Measurements from ENCODE around the gene EMP2.
A peak's percentile ranks its signal among the peaks of the same experiment; 100 is the strongest.

EMP2 gene

DNA sequence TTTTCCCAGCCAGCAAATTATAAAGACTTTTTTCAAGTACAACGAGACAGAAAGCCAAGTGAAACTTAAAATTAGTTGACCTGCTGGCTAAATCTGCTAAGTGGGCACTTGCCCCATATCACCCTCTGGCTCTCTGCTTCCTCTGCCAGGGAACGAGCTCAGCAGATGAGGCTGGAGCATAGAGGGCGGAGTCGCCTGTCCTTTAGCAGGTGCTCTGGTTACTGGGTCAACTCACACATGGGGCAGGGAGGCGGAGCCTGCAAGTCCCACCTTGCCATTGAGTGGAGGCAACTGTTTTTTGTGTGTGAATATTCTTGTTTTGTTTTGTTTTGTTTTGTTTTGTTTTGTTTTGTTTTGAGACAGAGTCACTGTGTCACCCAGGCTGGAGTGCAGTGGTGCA, 62.5 kb downstream of the EMP2 start:
- H3K79me2 ChIP-seq (ENCODE audit: insufficient read depth, low read length): no peaks in the 10 kb centered on the region

DNA sequence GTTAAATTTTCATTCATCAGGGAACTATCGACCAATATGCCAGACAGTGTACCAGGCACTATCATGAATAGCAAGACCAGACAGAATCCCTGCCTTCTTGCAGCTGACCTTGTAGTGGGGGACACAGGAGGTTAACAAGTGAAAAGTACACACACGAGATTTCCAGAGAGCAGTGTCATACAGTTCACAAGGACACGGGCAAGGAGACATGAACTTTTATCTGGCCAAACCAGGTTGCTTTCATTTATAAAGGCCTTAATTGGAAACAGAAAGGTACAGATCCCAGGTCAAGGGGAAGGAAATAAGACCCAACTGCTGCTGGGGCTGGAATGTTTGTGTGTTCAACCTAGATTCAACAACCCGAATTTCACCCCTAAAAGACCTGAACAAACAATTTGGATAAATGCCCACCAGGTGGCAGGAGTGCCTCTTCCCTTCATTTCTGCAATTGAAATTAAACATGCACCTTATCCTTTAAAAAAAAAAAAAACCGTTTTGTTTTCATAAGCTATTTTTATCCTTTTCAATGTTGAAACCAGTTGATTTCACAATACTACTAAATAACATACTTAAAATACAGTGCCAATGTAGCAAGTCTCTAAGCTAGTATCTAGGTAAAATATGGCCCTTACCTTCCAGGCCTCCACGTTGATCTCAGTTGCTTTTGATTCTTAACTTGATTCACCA, 65.9 kb downstream of the EMP2 start:
- no peak overlapping the region for H3K4me3 ChIP-seq (ENCODE audit: low read length, poor library complexity, severe bottlenecking)
- no peak overlapping the region for H3K9ac ChIP-seq (ENCODE audit: low read depth, low read length, poor library complexity, severe bottlenecking)
- H3F3A ChIP-seq (ENCODE audit: low read depth): no peaks in the 10 kb centered on the region
- no peaks in the 10 kb centered on the region for H4K20me1 ChIP-seq (ENCODE audit: insufficient read depth, low read length, poor library complexity, severe bottlenecking)
- H3K9me2 ChIP-seq (replicated peaks; ENCODE audit: low read depth, low read length): no peaks in the 10 kb centered on the region
- no peak overlapping the region for H3K4me2 ChIP-seq (ENCODE audit: low read depth, low read length, poor library complexity, severe bottlenecking)
- H3K4me1 ChIP-seq (ENCODE audit: insufficient read depth, low read length, poor library complexity, severe bottlenecking): no peaks in the 10 kb centered on the region
- TF ChIP-seq EZH2phosphoT487 (IDR thresholded peaks at IDR 0.05; ENCODE audit: borderline replicate concordance): no peak
- TF ChIP-seq, protein P1, sequence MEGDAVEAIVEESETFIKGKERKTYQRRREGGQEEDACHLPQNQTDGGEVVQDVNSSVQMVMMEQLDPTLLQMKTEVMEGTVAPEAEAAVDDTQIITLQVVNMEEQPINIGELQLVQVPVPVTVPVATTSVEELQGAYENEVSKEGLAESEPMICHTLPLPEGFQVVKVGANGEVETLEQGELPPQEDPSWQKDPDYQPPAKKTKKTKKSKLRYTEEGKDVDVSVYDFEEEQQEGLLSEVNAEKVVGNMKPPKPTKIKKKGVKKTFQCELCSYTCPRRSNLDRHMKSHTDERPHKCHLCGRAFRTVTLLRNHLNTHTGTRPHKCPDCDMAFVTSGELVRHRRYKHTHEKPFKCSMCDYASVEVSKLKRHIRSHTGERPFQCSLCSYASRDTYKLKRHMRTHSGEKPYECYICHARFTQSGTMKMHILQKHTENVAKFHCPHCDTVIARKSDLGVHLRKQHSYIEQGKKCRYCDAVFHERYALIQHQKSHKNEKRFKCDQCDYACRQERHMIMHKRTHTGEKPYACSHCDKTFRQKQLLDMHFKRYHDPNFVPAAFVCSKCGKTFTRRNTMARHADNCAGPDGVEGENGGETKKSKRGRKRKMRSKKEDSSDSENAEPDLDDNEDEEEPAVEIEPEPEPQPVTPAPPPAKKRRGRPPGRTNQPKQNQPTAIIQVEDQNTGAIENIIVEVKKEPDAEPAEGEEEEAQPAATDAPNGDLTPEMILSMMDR (conservative IDR thresholded peaks at IDR 0.05; ENCODE audit: low read length): peak; percentile 63
- no peaks in the 10 kb centered on the region for H3K9me3 ChIP-seq (ENCODE audit: insufficient read depth, low read depth, low read length)
- no peak overlapping the region for H2AFZ ChIP-seq (ENCODE audit: low read length)
- H3K79me2 ChIP-seq (ENCODE audit: insufficient read depth, low read length): no peaks in the 10 kb centered on the region
- no peaks in the 10 kb centered on the region for H3K36me3 ChIP-seq (ENCODE audit: insufficient read depth, low read length)
- no peaks in the 10 kb centered on the region for H3K27me3 ChIP-seq (ENCODE audit: insufficient read depth, low read length, poor library complexity, severe bottlenecking)

More for the DNA sequence above, 62.5 kb downstream of the EMP2 start:
- TF ChIP-seq, protein P1 (conservative IDR thresholded peaks at IDR 0.05; ENCODE audit: low read length): no peak
- no peak for TF ChIP-seq EZH2phosphoT487 (IDR thresholded peaks at IDR 0.05; ENCODE audit: borderline replicate concordance)
- Histone ChIP-seq H2AFZ (ENCODE audit: low read length) (no peak overlapping the region), H3K9ac (ENCODE audit: low read depth, low read length, poor library complexity, severe bottlenecking) (no peak overlapping the region), H3K4me2 (ENCODE audit: low read depth, low read length, poor library complexity, severe bottlenecking) (no peak overlapping the region), H3K9me2 (replicated peaks; ENCODE audit: low read depth, low read length) (no peaks in the 10 kb centered on the region), H3K36me3 (ENCODE audit: insufficient read depth, low read length) (no peaks in the 10 kb centered on the region), H3K9me3 (ENCODE audit: insufficient read depth, low read depth, low read length) (no peaks in the 10 kb centered on the region), H3K4me3 (ENCODE audit: low read length, poor library complexity, severe bottlenecking) (no peak overlapping the region), H4K20me1 (ENCODE audit: insufficient read depth, low read length, poor library complexity, severe bottlenecking) (no peaks in the 10 kb centered on the region), H3K27me3 (ENCODE audit: insufficient read depth, low read length, poor library complexity, severe bottlenecking) (no peaks in the 10 kb centered on the region), H3F3A (ENCODE audit: low read depth) (no peaks in the 10 kb centered on the region), H3K4me1 (ENCODE audit: insufficient read depth, low read length, poor library complexity, severe bottlenecking) (no peaks in the 10 kb centered on the region)

DNA sequence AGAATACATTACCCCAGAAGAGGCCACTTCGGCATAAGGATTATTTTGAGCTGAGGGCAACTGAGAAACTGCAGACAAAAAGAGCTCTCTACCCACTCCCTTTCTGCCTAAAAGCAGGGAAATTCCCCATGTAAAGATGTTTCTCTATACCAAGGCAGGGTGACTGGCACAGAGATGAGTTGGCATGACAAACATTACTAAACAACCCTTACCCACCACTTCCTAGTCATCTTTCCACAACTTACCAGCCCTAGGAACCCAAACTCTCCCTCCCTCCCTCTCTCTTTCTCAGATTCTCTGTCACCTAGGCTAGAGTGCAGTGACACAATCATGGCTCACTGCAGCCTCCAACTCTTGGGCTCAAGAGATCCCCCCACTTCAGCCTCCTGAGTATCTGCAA, 68.6 kb downstream of the EMP2 start:
- no peaks in the 10 kb centered on the region for H4K20me1 ChIP-seq (ENCODE audit: insufficient read depth, low read length, poor library complexity, severe bottlenecking)
- TF ChIP-seq EZH2phosphoT487 (IDR thresholded peaks at IDR 0.05; ENCODE audit: borderline replicate concordance): no peak
- TF ChIP-seq, protein P1 (conservative IDR thresholded peaks at IDR 0.05; ENCODE audit: low read length): no peak
- H2AFZ ChIP-seq (ENCODE audit: low read length): no peak overlapping the region
- H3K4me3 ChIP-seq (ENCODE audit: low read length, poor library complexity, severe bottlenecking): no peak overlapping the region
- no peaks in the 10 kb centered on the region for H3K9me2 ChIP-seq (replicated peaks; ENCODE audit: low read depth, low read length)
- no peaks in the 10 kb centered on the region for H3K27me3 ChIP-seq (ENCODE audit: insufficient read depth, low read length, poor library complexity, severe bottlenecking)
- H3K4me1 ChIP-seq (ENCODE audit: insufficient read depth, low read length, poor library complexity, severe bottlenecking): no peaks in the 10 kb centered on the region
- H3F3A ChIP-seq (ENCODE audit: low read depth): no peaks in the 10 kb centered on the region
- no peak overlapping the region for H3K4me2 ChIP-seq (ENCODE audit: low read depth, low read length, poor library complexity, severe bottlenecking)
- no peaks in the 10 kb centered on the region for H3K79me2 ChIP-seq (ENCODE audit: insufficient read depth, low read length)
- H3K9me3 ChIP-seq (ENCODE audit: insufficient read depth, low read depth, low read length): no peaks in the 10 kb centered on the region
- H3K9ac ChIP-seq (ENCODE audit: low read depth, low read length, poor library complexity, severe bottlenecking): no peak overlapping the region
- no peaks in the 10 kb centered on the region for H3K36me3 ChIP-seq (ENCODE audit: insufficient read depth, low read length)

All from Loucy (cell line).